Astrocyte (in vitro differentiated cells and primary cell): ENCODE measurements around the gene GINS2. TPM values are rescaled to one million over a fixed set of nuclear protein-coding genes. Genes with fewer than 3 reads are reported as not detected.

ENCODE experiments used
- DNase-seq: peaks from one replicate; pipeline ENCODE4 v3.0.0-alpha.2; 2010; ENCODE audit warnings: low read depth
- FAIRE-seq: peaks from 2 replicates; lab custom pipeline; 2011; peaks lifted over from hg19 to GRCh38; lab: Jason Lieb, UNC
- H2AFZ ChIP-seq: 2 replicates; pipeline ENCODE4 v1.6.0; 2012; ENCODE audit warnings: low read depth, low read length, inconsistent platforms
- H3K27ac ChIP-seq: 2 replicates; pipeline ENCODE4 v1.5.1; 2011; ENCODE audit warnings: low read depth, low read length, inconsistent platforms
- H3K27me3 ChIP-seq: 2 replicates; pipeline ENCODE4 v1.6.0; 2011; ENCODE audit warnings: low read length, inconsistent platforms; ENCODE audit not compliant: insufficient read depth
- H3K36me3 ChIP-seq: 2 replicates; pipeline ENCODE4 v1.5.1; 2011; ENCODE audit warnings: low read length, inconsistent platforms; ENCODE audit not compliant: insufficient read depth
- H3K4me1 ChIP-seq: 2 replicates; pipeline ENCODE4 v1.5.1; 2011; ENCODE audit warnings: low read length, inconsistent platforms; ENCODE audit not compliant: insufficient read depth
- H3K4me2 ChIP-seq: 2 replicates; pipeline ENCODE4 v1.6.0; 2012; ENCODE audit warnings: low read length, inconsistent platforms
- H3K4me3 ChIP-seq: 2 replicates; pipeline ENCODE4 v1.5.1; 2011; ENCODE audit warnings: low read depth, mild to moderate bottlenecking, low read length, inconsistent platforms; ENCODE audit not compliant: insufficient read depth
- H3K79me2 ChIP-seq: 2 replicates; pipeline ENCODE4 v1.6.0; 2012; ENCODE audit warnings: mild to moderate bottlenecking, low read length, inconsistent platforms; ENCODE audit not compliant: insufficient read depth
- H3K9ac ChIP-seq: 2 replicates; pipeline ENCODE4 v1.6.0; 2012; ENCODE audit warnings: mild to moderate bottlenecking, low read length, inconsistent platforms
- H3K9me3 ChIP-seq: 2 replicates; pipeline ENCODE4 v1.5.1; 2012; ENCODE audit warnings: low read depth, mild to moderate bottlenecking, low read length, inconsistent platforms; ENCODE audit not compliant: insufficient read depth
- H4K20me1 ChIP-seq: 2 replicates; pipeline ENCODE4 v1.6.0; 2012; ENCODE audit warnings: low read length, inconsistent platforms; ENCODE audit not compliant: insufficient read depth
- H3K27ac Mint-ChIP-seq: one replicate; pipeline ENCODE4 v1.8.0; 2021; ENCODE audit warnings: mild to moderate bottlenecking, mixed read lengths; ENCODE audit not compliant: unreplicated experiment
- H3K27me3 Mint-ChIP-seq: one replicate; pipeline ENCODE4 v1.8.0; 2021; ENCODE audit warnings: low read depth, mixed read lengths; ENCODE audit not compliant: unreplicated experiment
- H3K36me3 Mint-ChIP-seq: one replicate; pipeline ENCODE4 v1.8.0; 2021; ENCODE audit warnings: low read depth, mixed read lengths; ENCODE audit not compliant: unreplicated experiment
- H3K4me1 Mint-ChIP-seq: one replicate; pipeline ENCODE4 v1.8.0; 2021; ENCODE audit warnings: low read depth, mixed read lengths; ENCODE audit not compliant: unreplicated experiment
- H3K4me3 Mint-ChIP-seq: one replicate; pipeline ENCODE4 v1.8.0; 2021; ENCODE audit warnings: mild to moderate bottlenecking, moderate library complexity, mixed read lengths; ENCODE audit not compliant: unreplicated experiment
- H3K9me3 Mint-ChIP-seq: one replicate; pipeline ENCODE4 v1.8.0; 2021; ENCODE audit warnings: mild to moderate bottlenecking, mixed read lengths; ENCODE audit not compliant: unreplicated experiment
- EZH2 ChIP-seq: IDR thresholded peaks from 2 replicates; pipeline ENCODE4 v1.6.1; 2012; ENCODE audit warnings: mild to moderate bottlenecking, low read length, inconsistent platforms; ENCODE audit not compliant: insufficient read depth
- total RNA-seq: library from RNA; stranded (reverse); gene quantifications from 2 replicates; pipeline ENCODE4 v1.2.1, GENCODE V29; 2021
- TF ChIP-seq, protein P1 (sequence below): IDR thresholded peaks from 2 replicates; pipeline ENCODE4 v1.5.1; 2011; ENCODE audit warnings: low read depth, mild to moderate bottlenecking, inconsistent platforms, low read length, moderate library complexity; ENCODE audit not compliant: insufficient read depth

The GINS2 gene
- total RNA-seq, 1 donor from 2014 or later = 3.4 TPM

DNA sequence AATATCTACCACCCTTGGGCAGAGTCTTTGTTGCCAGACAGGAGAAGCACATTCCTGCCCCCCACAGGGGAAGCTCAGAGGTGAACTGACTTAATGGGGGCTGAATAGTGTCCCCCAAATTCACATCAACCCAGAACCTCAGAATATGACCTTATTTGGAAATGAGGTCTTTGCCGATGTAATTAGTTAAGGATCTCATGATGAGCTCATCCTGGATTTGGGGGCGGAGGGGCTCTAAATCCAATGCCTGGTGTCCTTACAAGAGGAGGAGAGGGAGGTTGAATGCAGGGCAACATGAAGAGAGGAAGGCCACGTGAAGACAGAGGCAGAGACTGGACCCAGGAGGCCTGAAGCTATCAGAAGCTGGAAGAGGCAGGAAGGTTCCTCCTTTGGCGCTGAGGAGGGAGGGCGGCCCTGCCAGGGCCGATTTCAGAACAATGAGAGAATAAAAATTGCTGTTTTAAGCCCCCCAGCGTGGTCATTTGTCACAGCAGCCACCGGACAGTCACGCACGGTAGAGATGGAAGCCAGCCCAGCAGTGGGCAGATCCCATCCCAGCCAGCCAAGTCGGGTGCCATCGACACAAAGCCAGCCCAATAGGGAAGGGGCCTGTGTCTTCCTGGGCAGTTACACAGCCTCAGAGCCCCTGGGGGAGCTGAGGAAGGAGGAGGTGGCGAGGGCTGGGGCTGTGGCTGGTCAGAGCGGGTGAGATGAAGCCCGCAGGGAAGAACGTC is 40.9 kb upstream of the GINS2 start:
- H3K4me1 Mint-ChIP-seq = no peaks in the 10 kb centered on the region
- Histone ChIP-seq H3K27ac (no peak overlapping the region), H3K79me2 (no peaks in the 10 kb centered on the region), H3K9me3 (no peaks in the 10 kb centered on the region), H3K4me3 (no peak overlapping the region), H3K4me2 (peak overlapping the region; percentile 6), H4K20me1 (peaks cover 3% of the 10 kb centered on the region), H3K9ac (no peak overlapping the region), H2AFZ (peak overlapping the region; percentile 57), H3K27me3 (no peaks in the 10 kb centered on the region), H3K36me3 (no peaks in the 10 kb centered on the region), H3K4me1 (peaks cover 8% of the 10 kb centered on the region)
- FAIRE-seq = no peak
- TF ChIP-seq EZH2 = no peak
- TF ChIP-seq, protein P1, sequence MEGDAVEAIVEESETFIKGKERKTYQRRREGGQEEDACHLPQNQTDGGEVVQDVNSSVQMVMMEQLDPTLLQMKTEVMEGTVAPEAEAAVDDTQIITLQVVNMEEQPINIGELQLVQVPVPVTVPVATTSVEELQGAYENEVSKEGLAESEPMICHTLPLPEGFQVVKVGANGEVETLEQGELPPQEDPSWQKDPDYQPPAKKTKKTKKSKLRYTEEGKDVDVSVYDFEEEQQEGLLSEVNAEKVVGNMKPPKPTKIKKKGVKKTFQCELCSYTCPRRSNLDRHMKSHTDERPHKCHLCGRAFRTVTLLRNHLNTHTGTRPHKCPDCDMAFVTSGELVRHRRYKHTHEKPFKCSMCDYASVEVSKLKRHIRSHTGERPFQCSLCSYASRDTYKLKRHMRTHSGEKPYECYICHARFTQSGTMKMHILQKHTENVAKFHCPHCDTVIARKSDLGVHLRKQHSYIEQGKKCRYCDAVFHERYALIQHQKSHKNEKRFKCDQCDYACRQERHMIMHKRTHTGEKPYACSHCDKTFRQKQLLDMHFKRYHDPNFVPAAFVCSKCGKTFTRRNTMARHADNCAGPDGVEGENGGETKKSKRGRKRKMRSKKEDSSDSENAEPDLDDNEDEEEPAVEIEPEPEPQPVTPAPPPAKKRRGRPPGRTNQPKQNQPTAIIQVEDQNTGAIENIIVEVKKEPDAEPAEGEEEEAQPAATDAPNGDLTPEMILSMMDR = no peak
- H3K9me3 Mint-ChIP-seq = peaks cover 3% of the 10 kb centered on the region
- H3K27me3 Mint-ChIP-seq = peaks cover 12% of the 10 kb centered on the region
- H3K27ac Mint-ChIP-seq = no peak overlapping the region
- H3K36me3 Mint-ChIP-seq = peaks cover 11% of the 10 kb centered on the region
- H3K4me3 Mint-ChIP-seq = no peak overlapping the region
- DNase-seq = peak; percentile 14

DNA sequence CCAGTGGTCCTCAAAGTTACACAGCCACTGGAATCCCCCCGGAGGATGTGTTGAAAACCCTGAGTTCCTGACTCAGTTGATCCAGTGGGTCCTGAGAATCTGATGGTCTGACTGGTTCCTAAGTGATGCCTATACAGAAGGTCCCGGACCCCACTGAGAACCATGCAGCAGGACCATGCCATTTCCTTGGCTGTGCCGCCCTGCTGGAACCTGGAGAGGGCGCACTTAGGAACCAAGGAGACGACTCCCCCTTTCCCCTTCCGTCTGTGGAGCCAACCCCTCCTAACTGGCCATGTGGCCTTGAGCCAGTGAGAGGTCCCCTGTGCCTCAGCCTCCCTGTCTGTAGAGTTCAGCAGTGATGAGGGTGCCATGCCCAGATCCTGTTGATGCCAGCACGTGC is 40.1 kb upstream of the GINS2 start:
- peaks cover 3% of the 10 kb centered on the region for H3K9me3 Mint-ChIP-seq
- H3K27ac ChIP-seq = no peak overlapping the region
- peaks cover 11% of the 10 kb centered on the region for H3K36me3 Mint-ChIP-seq
- no peaks in the 10 kb centered on the region for H3K27me3 ChIP-seq
- H3K9ac ChIP-seq = no peak overlapping the region
- H3K4me2 ChIP-seq = no peak overlapping the region
- H3K79me2 ChIP-seq = no peaks in the 10 kb centered on the region
- H3K4me1 Mint-ChIP-seq = no peaks in the 10 kb centered on the region
- FAIRE-seq = no peak
- peaks cover 3% of the 10 kb centered on the region for H4K20me1 ChIP-seq
- no peak overlapping the region for H3K27ac Mint-ChIP-seq
- TF ChIP-seq, protein P1 = no peak
- no peak for TF ChIP-seq EZH2
- peaks cover 17% of the 10 kb centered on the region for H3K27me3 Mint-ChIP-seq
- no peaks in the 10 kb centered on the region for H3K36me3 ChIP-seq
- H3K4me3 ChIP-seq = no peak overlapping the region
- DNase-seq = no peak
- peaks cover 8% of the 10 kb centered on the region for H3K4me1 ChIP-seq
- H2AFZ ChIP-seq = no peak overlapping the region
- H3K9me3 ChIP-seq = no peaks in the 10 kb centered on the region
- H3K4me3 Mint-ChIP-seq = no peak overlapping the region

DNA sequence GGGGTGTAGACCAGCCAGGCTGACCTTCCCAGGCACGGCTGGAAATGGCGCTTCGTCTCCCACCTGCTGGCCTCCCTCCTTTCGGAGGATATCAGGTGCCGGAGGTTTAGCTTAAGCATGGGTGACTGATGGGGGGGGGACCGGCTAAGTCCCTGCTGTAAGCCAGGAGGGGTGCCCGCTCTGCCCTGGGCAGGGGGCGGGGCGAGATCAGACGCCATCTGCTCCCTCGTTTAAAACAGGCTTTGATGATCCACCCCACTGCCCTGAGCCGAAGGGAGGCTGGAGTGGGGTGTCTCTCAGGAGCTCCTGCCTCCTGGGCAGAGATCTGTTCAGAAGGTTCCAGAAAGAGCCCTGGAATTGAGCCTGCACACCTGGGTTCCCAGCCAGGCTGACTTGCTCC is 36.2 kb upstream of the GINS2 start:
- H3K9me3 Mint-ChIP-seq = peaks cover 3% of the 10 kb centered on the region
- Histone ChIP-seq H3K27me3 (no peaks in the 10 kb centered on the region), H2AFZ (no peak overlapping the region), H3K4me2 (no peak overlapping the region), H3K9me3 (no peaks in the 10 kb centered on the region), H4K20me1 (no peaks in the 10 kb centered on the region), H3K9ac (no peak overlapping the region), H3K4me1 (peaks cover 6% of the 10 kb centered on the region), H3K79me2 (no peaks in the 10 kb centered on the region), H3K27ac (no peak overlapping the region), H3K4me3 (no peak overlapping the region), H3K36me3 (no peaks in the 10 kb centered on the region)
- H3K27me3 Mint-ChIP-seq = peaks cover 17% of the 10 kb centered on the region
- H3K36me3 Mint-ChIP-seq = peaks cover 10% of the 10 kb centered on the region
- H3K4me3 Mint-ChIP-seq = no peak overlapping the region
- FAIRE-seq = no peak
- TF ChIP-seq, protein P1 = no peak
- no peak for TF ChIP-seq EZH2
- H3K27ac Mint-ChIP-seq = no peak overlapping the region
- H3K4me1 Mint-ChIP-seq = no peaks in the 10 kb centered on the region
- no peak for DNase-seq
